Mucosa of descending colon (tissue), 3 donors: ENCODE results near the gene CLMN. TPM values are rescaled to one million over a fixed set of nuclear protein-coding genes. Genes with fewer than 3 reads are reported as not detected.

ENCODE experiments used
- ATAC-seq: fragments of 200-7000 bp; cut with Tn5 transposase; one replicate; pipeline ENCODE4 v1.9.1; 2020; ENCODE audit warnings: mild to moderate bottlenecking, moderate library complexity
- DNase-seq, 3 donors: peaks; one replicate each; pipeline ENCODE4 v3.0.0-alpha.2; 2020
- H3K36me3 ChIP-seq: fragments of 200-600 bp; one replicate; pipeline ENCODE4 v1.8.0; 2021; ENCODE audit warnings: low read depth, mild to moderate bottlenecking
- H3K4me1 ChIP-seq: fragments of 200-600 bp; one replicate; pipeline ENCODE4 v1.8.0; 2021; ENCODE audit warnings: low read depth, mild to moderate bottlenecking
- H3K4me3 ChIP-seq: fragments of 200-600 bp; one replicate; pipeline ENCODE4 v1.8.0; 2021; ENCODE audit warnings: mild to moderate bottlenecking
- H3K9me3 ChIP-seq: fragments of 200-600 bp; one replicate; pipeline ENCODE4 v1.8.0; 2021; ENCODE audit warnings: mild to moderate bottlenecking
- CTCF ChIP-seq: fragments of 200-600 bp; IDR thresholded peaks from one replicate; pipeline ENCODE4 v1.8.0; 2022; ENCODE audit warnings: antibody characterized with exemption, mild to moderate bottlenecking
- intact Hi-C, 2 donors: fragments of 100-400 bp; cut with DNase I in 1 of 2; cut with micrococcal nuclease in 1 of 2; formaldehyde crosslinking; loops; one replicate each; pipeline versions ENCODE4 v1.11.0 to v1.11.1; 2022; cut with DNase I, micrococcal nuclease
- total RNA-seq, 3 donors: library from RNA; stranded (reverse); fragmentation: NEBNext Ultra II Directional in 2 of 3; extraction: Animal tissue kit (Norgen Biotek cat#: 25700) in 2 of 3; gene quantifications; one replicate each; pipeline versions ENCODE4 v1.2.1 to v1.2.4, GENCODE V29; 2021 to 2023
- donor health status: DM: no; HTN: no; CAD: no; lungs with moderate emphysema.
- donor health status: DM: no; HTN: no; CAD: no.
- donor health status: DM: no; HTN: yes; CAD: no.

CLMN gene
- total RNA-seq, 3 donors from 2014 or later = 73.7 to 200 (median 132) TPM

DNA sequence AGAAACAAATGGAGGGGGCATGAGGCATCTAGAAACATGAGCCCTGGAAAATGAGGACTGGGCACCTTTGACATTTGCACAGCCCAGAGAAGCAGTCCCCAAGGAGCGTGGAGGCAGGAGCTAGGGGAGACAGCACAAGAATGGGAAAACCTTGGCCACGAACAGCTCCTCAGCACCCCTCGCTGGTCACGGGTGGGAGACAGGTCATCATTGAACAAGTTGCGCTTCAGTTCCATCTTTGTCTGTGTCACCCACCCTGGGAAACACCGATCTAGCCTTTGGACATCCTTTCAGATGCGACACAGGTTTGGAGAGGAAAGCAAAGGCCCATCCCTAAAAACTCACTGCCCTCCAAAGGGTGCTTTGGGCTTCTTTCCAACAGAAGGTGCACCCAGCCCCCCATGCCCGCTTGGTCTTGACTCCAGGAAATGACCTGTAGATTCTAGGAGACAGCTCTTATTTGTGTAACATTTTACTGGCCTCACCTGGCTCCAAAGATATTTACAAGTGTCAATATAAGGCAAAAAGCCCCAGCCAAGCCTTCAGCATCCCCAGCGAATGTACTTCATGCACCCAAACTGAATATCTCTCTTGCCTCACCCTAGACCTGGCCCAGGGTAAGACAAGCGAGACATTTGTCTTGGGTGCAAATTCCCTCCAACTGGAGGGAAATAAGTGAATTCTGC lies 28.8 kb upstream of the CLMN start:
- peaks cover 7% of the 10 kb centered on the region for H3K4me1 ChIP-seq
- ATAC-seq = peak; percentile 81
- no peaks in the 10 kb centered on the region for H3K36me3 ChIP-seq
- no peaks in the 10 kb centered on the region for H3K9me3 ChIP-seq
- intact Hi-C loops = no loop called here
- H3K4me3 ChIP-seq = no peak overlapping the region
- no peak for DNase-seq
- TF ChIP-seq CTCF = no peak

DNA sequence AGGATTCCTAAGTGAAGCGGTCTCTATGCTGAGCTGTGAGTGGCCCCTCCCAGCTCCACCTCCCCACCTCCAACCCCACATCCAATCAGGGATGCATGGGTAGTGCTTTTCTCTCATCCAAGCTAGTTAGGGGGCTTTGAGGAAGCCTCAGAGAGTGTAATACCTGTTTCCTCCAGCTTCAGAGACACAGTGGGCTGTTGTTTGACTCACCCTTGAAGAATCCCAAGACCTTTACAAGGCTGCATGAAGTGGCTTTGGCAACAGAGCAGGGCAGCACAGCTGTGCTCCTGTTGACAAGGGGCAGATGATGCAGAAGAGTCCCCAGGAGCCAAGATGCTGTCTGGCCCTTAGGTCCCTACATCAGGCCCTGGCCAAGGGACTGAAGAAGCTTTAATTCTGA lies 27.1 kb upstream of the CLMN start:
- intact Hi-C loops = no loop called here
- Histone ChIP-seq H3K9me3 (no peaks in the 10 kb centered on the region), H3K4me1 (peaks cover 7% of the 10 kb centered on the region), H3K36me3 (no peaks in the 10 kb centered on the region), H3K4me3 (no peak overlapping the region)
- ATAC-seq (no peak), DNase-seq (no peak)
- TF ChIP-seq CTCF = no peak

- Histone ChIP-seq H3K4me3 (no peak overlapping the region), H3K36me3 (no peaks in the 10 kb centered on the region), H3K9me3 (no peaks in the 10 kb centered on the region), H3K4me1 (peaks cover 7% of the 10 kb centered on the region)
- no peak for TF ChIP-seq CTCF
- no peak for ATAC-seq
- no peak for DNase-seq
- intact Hi-C loops = no loop called here
Observed at GRCh38 chr14:95346266-95346665, 26.6 kb upstream of the CLMN start.

DNA sequence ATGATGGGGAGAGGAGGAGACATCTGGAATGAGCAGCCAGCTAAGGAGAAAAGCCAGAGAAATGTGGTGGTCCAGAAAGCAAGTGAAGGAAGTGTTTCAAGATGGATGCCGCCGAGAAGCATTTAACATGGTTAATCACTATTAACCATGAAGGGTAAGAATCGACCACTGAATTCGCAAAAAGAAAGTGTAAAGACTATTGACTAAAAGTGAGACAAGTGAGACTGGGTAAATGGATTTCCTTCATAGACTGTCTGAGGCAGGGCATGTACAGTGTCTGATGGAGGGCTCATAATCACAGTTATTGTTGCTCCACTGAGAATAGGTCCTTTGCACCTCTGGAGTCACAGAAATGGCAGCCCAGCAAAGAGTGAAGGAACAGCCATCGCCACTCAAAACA lies 25.3 kb upstream of the CLMN start:
- Histone ChIP-seq H3K36me3 (no peaks in the 10 kb centered on the region), H3K9me3 (no peaks in the 10 kb centered on the region), H3K4me1 (peaks cover 17% of the 10 kb centered on the region), H3K4me3 (no peak overlapping the region)
- DNase-seq = no peak
- TF ChIP-seq CTCF = no peak
- intact Hi-C loops = no loop called here
- ATAC-seq = no peak

DNA sequence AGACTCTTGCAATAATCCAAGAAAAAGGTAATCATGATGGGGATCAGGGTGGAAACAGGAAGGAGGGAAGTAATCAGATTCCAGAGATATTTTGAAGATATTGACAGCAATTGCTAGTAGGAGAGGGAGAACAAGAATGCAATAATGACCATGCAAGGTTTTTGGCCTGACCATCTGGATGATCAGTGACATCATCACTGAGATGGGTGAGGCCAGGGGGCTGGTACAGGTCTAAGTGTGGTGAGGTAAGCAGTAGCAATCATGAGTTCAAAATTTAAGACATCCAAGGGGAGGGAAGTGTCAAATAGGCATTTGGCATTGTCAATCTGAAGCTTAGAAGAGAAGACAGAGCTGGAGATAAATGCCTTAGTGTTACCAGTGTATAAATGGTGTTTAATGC lies 24.8 kb upstream of the CLMN start:
- ATAC-seq (no peak), DNase-seq (no peak)
- TF ChIP-seq CTCF = no peak
- Histone ChIP-seq H3K9me3 (no peaks in the 10 kb centered on the region), H3K4me3 (no peak overlapping the region), H3K4me1 (peaks cover 17% of the 10 kb centered on the region), H3K36me3 (no peaks in the 10 kb centered on the region)
- intact Hi-C loops = no loop called here

DNA sequence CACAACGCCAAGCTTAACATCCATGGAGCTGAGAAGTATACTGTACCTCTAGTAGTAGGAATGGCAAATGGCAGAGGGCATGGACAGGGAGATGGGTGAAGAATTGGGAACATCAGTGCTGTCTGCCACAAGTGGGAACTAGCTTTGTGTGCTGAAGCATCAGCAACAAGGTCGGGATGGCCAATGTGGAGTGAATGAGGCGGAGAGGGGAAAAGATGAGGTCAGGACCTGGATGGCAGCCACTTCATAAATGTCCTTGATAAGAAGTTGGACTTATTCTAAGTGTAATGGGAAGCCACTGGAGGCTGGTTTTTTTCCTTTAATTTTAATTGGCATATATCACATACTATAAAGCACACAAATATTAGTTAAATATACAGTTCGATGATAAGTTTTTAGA lies 21.9 kb upstream of the CLMN start:
- intact Hi-C loops = no loop called here
- DNase-seq (no peak), ATAC-seq (no peak)
- TF ChIP-seq CTCF = no peak
- no peak overlapping the region for H3K4me3 ChIP-seq
- peaks cover 14% of the 10 kb centered on the region for H3K4me1 ChIP-seq
- no peaks in the 10 kb centered on the region for H3K9me3 ChIP-seq
- H3K36me3 ChIP-seq = no peaks in the 10 kb centered on the region
